ENCODE measurements around the gene LRRC7.

GRCh38 chr1:69648486-69648885 lies 80.8 kb downstream of the LRRC7 start:
- TF ChIP-seq, protein P1, sequence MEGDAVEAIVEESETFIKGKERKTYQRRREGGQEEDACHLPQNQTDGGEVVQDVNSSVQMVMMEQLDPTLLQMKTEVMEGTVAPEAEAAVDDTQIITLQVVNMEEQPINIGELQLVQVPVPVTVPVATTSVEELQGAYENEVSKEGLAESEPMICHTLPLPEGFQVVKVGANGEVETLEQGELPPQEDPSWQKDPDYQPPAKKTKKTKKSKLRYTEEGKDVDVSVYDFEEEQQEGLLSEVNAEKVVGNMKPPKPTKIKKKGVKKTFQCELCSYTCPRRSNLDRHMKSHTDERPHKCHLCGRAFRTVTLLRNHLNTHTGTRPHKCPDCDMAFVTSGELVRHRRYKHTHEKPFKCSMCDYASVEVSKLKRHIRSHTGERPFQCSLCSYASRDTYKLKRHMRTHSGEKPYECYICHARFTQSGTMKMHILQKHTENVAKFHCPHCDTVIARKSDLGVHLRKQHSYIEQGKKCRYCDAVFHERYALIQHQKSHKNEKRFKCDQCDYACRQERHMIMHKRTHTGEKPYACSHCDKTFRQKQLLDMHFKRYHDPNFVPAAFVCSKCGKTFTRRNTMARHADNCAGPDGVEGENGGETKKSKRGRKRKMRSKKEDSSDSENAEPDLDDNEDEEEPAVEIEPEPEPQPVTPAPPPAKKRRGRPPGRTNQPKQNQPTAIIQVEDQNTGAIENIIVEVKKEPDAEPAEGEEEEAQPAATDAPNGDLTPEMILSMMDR (IDR thresholded peaks at IDR 0.05), result no peak
- TF ChIP-seq MXI1 (IDR thresholded peaks at IDR 0.05; ENCODE audit: low read depth, low read length) (no peak), RAD21 (IDR thresholded peaks at IDR 0.05; ENCODE audit: low read length) (no peak)
- TF ChIP-seq, protein P2, sequence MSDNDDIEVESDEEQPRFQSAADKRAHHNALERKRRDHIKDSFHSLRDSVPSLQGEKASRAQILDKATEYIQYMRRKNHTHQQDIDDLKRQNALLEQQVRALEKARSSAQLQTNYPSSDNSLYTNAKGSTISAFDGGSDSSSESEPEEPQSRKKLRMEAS (IDR thresholded peaks at IDR 0.05; ENCODE audit: low read depth), result no peak
- TF ChIP-seq, protein P3, sequence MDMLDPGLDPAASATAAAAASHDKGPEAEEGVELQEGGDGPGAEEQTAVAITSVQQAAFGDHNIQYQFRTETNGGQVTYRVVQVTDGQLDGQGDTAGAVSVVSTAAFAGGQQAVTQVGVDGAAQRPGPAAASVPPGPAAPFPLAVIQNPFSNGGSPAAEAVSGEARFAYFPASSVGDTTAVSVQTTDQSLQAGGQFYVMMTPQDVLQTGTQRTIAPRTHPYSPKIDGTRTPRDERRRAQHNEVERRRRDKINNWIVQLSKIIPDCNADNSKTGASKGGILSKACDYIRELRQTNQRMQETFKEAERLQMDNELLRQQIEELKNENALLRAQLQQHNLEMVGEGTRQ (IDR thresholded peaks at IDR 0.05; ENCODE audit: borderline replicate concordance, low read depth, low read length), result no peak

Data from SK-N-SH (cell line).